ENCODE data around the gene CCR6. TPM values are rescaled to one million over a fixed set of nuclear protein-coding genes. Genes with fewer than 3 reads are reported as not detected.

Gene CCR6
- total RNA-seq, 6 experiments from 2014 or later: 0.06 to 0.58 (median 0.12) TPM; not detected in 3

- Histone ChIP-seq H3K36me3 (no peaks in the 10 kb centered on the region), H3K4me1 (peaks cover 0 to 12% (median 3%) of the 10 kb centered on the region in 4 donors), H3K27me3 (no peaks in the 10 kb centered on the region), H3K27ac (no peak overlapping the region), H3K4me3 (no peak overlapping the region), H3K9me3 (no peaks in the 10 kb centered on the region)
- intact Hi-C loops (cut with DNase I): no loop called here
- 89% methylated on average over 5 of the region's 5 CpGs for WGBS (ENCODE audit: insufficient coverage, low coverage, low lambda C conversion rate, missing lambda C conversion rate)
- DNase-seq (no peak), ATAC-seq (no peak)
- TF ChIP-seq CTCF (IDR thresholded peaks at IDR 0.05): no peak
- no peak for TF ChIP-seq POLR2A (IDR thresholded peaks at IDR 0.05)
Observed at GRCh38 chr6:167124753-167125152, 1.9 kb downstream of the CCR6 start.

DNA sequence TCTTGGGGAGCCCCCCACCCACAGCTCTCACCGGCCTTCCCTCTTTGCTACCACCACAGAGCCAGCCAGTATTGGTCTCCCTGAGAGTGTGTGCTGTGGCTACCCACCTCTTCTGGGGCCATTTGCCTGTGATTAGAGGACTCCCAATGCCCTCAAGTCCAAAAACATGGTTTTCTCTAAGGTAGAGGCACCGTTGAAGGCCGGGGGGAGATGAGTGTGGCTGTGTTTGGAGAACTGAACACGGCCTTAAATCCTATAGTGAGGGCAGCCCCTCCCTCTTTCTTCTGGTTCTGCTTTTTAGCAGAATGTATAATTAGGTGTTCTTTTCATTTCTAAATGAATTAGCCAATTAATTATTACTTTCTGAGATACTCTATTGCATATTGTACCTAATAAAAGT lies 2.5 kb downstream of the CCR6 start:
- no peak overlapping the region for H3K27ac ChIP-seq
- intact Hi-C loops (cut with DNase I): no loop called here
- ATAC-seq: no peak
- H3K36me3 ChIP-seq: no peaks in the 10 kb centered on the region
- 69% methylated on average over 4 of the region's 4 CpGs for WGBS (ENCODE audit: insufficient coverage, low coverage, low lambda C conversion rate, missing lambda C conversion rate)
- H3K27me3 ChIP-seq: no peaks in the 10 kb centered on the region
- no peak overlapping the region for H3K4me3 ChIP-seq
- TF ChIP-seq POLR2A (IDR thresholded peaks at IDR 0.05) (no peak), CTCF (IDR thresholded peaks at IDR 0.05) (no peak)
- no peak for DNase-seq
- peaks cover 0 to 12% (median 3%) of the 10 kb centered on the region in 4 donors for H3K4me1 ChIP-seq
- no peaks in the 10 kb centered on the region for H3K9me3 ChIP-seq

DNA sequence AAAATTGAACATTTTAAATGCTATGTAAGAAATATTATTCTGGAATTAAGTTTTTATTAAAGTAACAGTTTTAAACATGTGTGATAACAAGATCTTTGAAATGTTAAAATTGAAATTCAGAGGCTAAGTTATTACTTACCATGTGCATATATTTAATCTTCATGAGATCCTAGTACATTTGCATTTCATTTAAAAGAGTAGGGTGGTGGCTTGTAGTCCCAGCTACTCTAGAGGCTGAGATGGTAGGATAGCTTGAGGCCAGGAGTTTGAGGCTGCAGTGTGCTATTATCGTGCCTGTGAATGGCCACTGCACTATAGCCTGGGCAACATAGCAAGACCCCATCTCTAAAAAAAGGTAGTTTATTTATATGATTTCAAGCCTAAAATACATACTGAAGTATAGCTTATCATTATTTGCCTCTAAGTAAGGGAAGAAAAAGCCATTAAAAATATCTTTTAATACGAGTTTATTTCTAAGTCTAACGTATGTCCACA lies 3.0 kb downstream of the CCR6 start:
- 88% methylated on average over 3 of the region's 3 CpGs for WGBS (ENCODE audit: insufficient coverage, low coverage, low lambda C conversion rate, missing lambda C conversion rate)
- Histone ChIP-seq H3K9me3 (no peaks in the 10 kb centered on the region), H3K4me1 (peaks cover 0 to 12% (median 3%) of the 10 kb centered on the region in 4 donors), H3K27me3 (no peaks in the 10 kb centered on the region), H3K27ac (no peak overlapping the region), H3K36me3 (no peaks in the 10 kb centered on the region), H3K4me3 (no peak overlapping the region)
- no peak for ATAC-seq
- TF ChIP-seq POLR2A (IDR thresholded peaks at IDR 0.05): no peak
- no peak for TF ChIP-seq CTCF (IDR thresholded peaks at IDR 0.05)
- intact Hi-C loops (cut with DNase I): no loop called here
- DNase-seq: no peak

DNA sequence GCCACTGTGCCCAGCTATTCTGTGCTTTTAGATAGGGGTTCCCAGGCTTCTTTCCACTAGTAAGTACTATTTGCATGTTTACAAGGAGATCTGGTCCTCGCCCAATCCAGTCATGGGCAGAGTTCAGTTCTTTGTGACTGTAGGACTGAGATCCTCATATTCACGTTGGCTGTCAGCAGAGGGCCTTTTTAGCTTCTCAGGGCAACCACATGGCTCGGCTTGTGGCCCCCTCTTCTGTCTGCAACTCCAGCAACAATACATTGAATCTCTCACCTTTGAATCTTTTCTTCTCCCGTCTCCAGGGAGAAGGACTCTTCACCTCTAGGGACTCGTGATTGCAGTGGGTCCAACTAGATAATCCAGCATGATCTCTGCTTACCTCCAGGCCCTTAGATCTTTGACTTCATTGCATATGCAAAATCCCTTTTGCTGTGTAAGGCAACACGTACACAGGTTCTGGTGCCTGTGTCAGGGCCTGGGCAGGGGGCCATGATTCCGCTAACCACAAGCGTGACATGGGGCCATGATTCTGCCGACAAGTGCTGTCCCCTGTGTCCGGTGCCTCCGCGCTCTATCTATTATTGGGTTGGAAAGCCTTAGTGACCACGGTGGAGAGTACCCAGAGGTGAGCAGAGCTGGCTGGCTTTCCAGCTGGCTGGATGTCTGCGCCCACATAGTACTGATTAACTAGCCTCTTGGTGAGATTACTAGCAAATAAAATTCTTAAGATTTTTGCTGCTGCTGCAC lies 5.1 kb downstream of the CCR6 start:
- DNase-seq: no peak
- no peak overlapping the region for H3K27ac ChIP-seq
- no peak overlapping the region for H3K4me3 ChIP-seq
- H3K4me1 ChIP-seq: peaks cover 0 to 7% (median 2%) of the 10 kb centered on the region in 4 donors
- intact Hi-C loops (cut with DNase I): no loop called here
- H3K36me3 ChIP-seq: no peaks in the 10 kb centered on the region
- H3K27me3 ChIP-seq: no peaks in the 10 kb centered on the region
- WGBS (ENCODE audit: insufficient coverage, low coverage, low lambda C conversion rate, missing lambda C conversion rate): 71% methylated on average over 5 of the region's 14 CpGs
- ATAC-seq: no peak
- H3K9me3 ChIP-seq: no peaks in the 10 kb centered on the region
- TF ChIP-seq CTCF (IDR thresholded peaks at IDR 0.05): no peak
- TF ChIP-seq POLR2A (IDR thresholded peaks at IDR 0.05): no peak
